ENCODE results near the gene PLPP3. TPM values are rescaled to one million over a fixed set of nuclear protein-coding genes. Genes with fewer than 3 reads are reported as not detected.

PLPP3 gene
- total and polyA plus RNA-seq, 2 of the 8 experiments (the other 6 are each of a cell fraction or from before 2014, with no cell fraction given), result 33.2 to 42.0 TPM

GRCh38 chr1:56591909-56592308 lies 12.5 kb upstream of the PLPP3 start (continued):
- TF ChIP-seq PHF8 (conservative IDR thresholded peaks at IDR 0.05; ENCODE audit: low read depth, low read length) (no peak), BCL11A (IDR thresholded peaks at IDR 0.05; ENCODE audit: low read depth in 2 of 2, low read length in 2 of 2) (no peak)

Measured in H1 (cell line).